Caco-2 (cell line): Measurements from ENCODE around the gene CORIN. TPM values are rescaled to one million over a fixed set of nuclear protein-coding genes. Genes with fewer than 3 reads are reported as not detected.

Experiments used
- BruUV-seq: library from RNA; stranded (reverse); fragments of 400-500 nt; replicated peaks from 2 replicates; lab custom pipeline; 2021; lab: Mats Ljungman, UMichigan
- CTCF ChIA-PET: fragments of 300-600 bp; sonication (Branson Sonifier 250); formaldehyde crosslinking; loops from one replicate; lab custom pipeline; 2022; ENCODE audit warnings: antibody characterized with exemption; lab: Charles Lee
- POLR2A ChIA-PET: fragments of 300-600 bp; sonication (Branson Sonifier 250); formaldehyde crosslinking; loops from one replicate; lab custom pipeline; 2022; ENCODE audit warnings: antibody characterized with exemption; lab: Charles Lee
- DNase-seq, 2 experiments: peaks; one replicate each; pipeline versions ENCODE4 v3.0.0 to v3.0.0-alpha.2; 2020 to 2022
- H3K27me3 ChIP-seq: replicated peaks from 2 replicates; pipeline ENCODE4 v1.6.0; 2011; ENCODE audit warnings: low read length; ENCODE audit not compliant: control insufficient read depth, insufficient read depth
- H3K36me3 ChIP-seq: 2 replicates; pipeline ENCODE4 v1.5.1; 2011; ENCODE audit warnings: low read length; ENCODE audit not compliant: control insufficient read depth, insufficient read depth
- H3K4me1 ChIP-seq: fragments of 250-450 bp; sonication (Bioruptor Pico); 2 replicates; pipeline ENCODE4 v1.5.1; 2020; ENCODE audit warnings: mild to moderate bottlenecking
- H3K4me3 ChIP-seq: 2 replicates; pipeline ENCODE4 v1.5.1; 2011; ENCODE audit warnings: low read depth, mild to moderate bottlenecking, control low read depth, low read length
- H3K9me3 ChIP-seq: fragments of 250-450 bp; sonication (Bioruptor Pico); 2 replicates; pipeline ENCODE4 v1.5.1; 2020; ENCODE audit warnings: mild to moderate bottlenecking, moderate library complexity
- H3K27ac Mint-ChIP-seq: one replicate; pipeline ENCODE4 v1.8.0; 2022; ENCODE audit warnings: mixed read lengths; ENCODE audit not compliant: unreplicated experiment
- H3K27me3 Mint-ChIP-seq: one replicate; pipeline ENCODE4 v1.8.0; 2022; ENCODE audit warnings: mixed read lengths; ENCODE audit not compliant: insufficient read depth, unreplicated experiment
- H3K36me3 Mint-ChIP-seq: one replicate; pipeline ENCODE4 v1.8.0; 2022; ENCODE audit warnings: mild to moderate bottlenecking, mixed read lengths; ENCODE audit not compliant: insufficient read depth, unreplicated experiment
- H3K4me1 Mint-ChIP-seq: one replicate; pipeline ENCODE4 v1.8.0; 2022; ENCODE audit warnings: low read depth, mixed read lengths; ENCODE audit not compliant: unreplicated experiment
- H3K4me3 Mint-ChIP-seq: one replicate; pipeline ENCODE4 v1.8.0; 2022; ENCODE audit warnings: mild to moderate bottlenecking, moderate library complexity, mixed read lengths; ENCODE audit not compliant: unreplicated experiment
- H3K9me3 Mint-ChIP-seq: one replicate; pipeline ENCODE4 v1.8.0; 2022; ENCODE audit warnings: mixed read lengths; ENCODE audit not compliant: unreplicated experiment
- CTCF ChIP-seq, 2 experiments: fragments of 200-600 bp in 1 of 2; IDR thresholded peaks; 1 replicate in 1 of 2; 2 replicates in 1 of 2; pipeline versions ENCODE4 v1.5.1 to v1.8.0; 2011 to 2022; ENCODE audit warnings: antibody characterized with exemption in 1 of 2, control low read depth in 1 of 2, inconsistent platforms in 1 of 2, low read depth in 1 of 2, low read length in 1 of 2, mild to moderate bottlenecking in 1 of 2, moderate library complexity in 1 of 2; ENCODE audit not compliant: insufficient read depth in 1 of 2, severe bottlenecking in 1 of 2, unreplicated experiment in 1 of 2
- intact Hi-C: fragments of 100-400 bp; cut with micrococcal nuclease; formaldehyde crosslinking; loops from one replicate; pipeline ENCODE4 v1.10.0; 2022; ENCODE audit not compliant: unreplicated experiment
- total RNA-seq: library from RNA; stranded (reverse); gene quantifications from 2 replicates; pipeline ENCODE4 v1.2.3, GENCODE V29; 2022

CORIN gene
- total RNA-seq, 1 experiment from 2014 or later = 0.27 TPM

- H3K4me1 ChIP-seq = no peaks in the 10 kb centered on the region
- no TSS peak for BruUV-seq
- Mint-ChIP-seq H3K9me3 (no peaks in the 10 kb centered on the region), H3K4me1 (no peaks in the 10 kb centered on the region), H3K36me3 (no peaks in the 10 kb centered on the region), H3K4me3 (no peak overlapping the region), H3K27ac (no peak overlapping the region), H3K27me3 (peaks cover 8% of the 10 kb centered on the region)
- H3K36me3 ChIP-seq = no peaks in the 10 kb centered on the region
- ChIA-PET POLR2A (no interaction called here), CTCF (interaction anchor here (0.5 to 1.0 kb wide), 4 partner anchors 150 to 247 kb away, joined by 3 to 8 read pairs (median 4); no protein-coding TSS in a partner anchor)
- no peak overlapping the region for H3K4me3 ChIP-seq
- peak; percentile 54 to 70 for DNase-seq
- peak; percentile 68 to 74 for TF ChIP-seq CTCF (IDR thresholded peaks at IDR 0.05; ENCODE audit: insufficient read depth in 1 of 2, low read depth in 1 of 2, low read length in 1 of 2, severe bottlenecking in 1 of 2, unreplicated experiment in 1 of 2)
- intact Hi-C loops = loop anchor here (1.0 to 2.0 kb wide), 3 partner anchors 18 to 247 kb away; no protein-coding TSS in a partner anchor
- H3K27me3 ChIP-seq = no peaks in the 10 kb centered on the region
- H3K9me3 ChIP-seq = no peaks in the 10 kb centered on the region
These were observed 151.5 kb downstream of the CORIN start for GRCh38 chr4:47686294-47686872.

DNA sequence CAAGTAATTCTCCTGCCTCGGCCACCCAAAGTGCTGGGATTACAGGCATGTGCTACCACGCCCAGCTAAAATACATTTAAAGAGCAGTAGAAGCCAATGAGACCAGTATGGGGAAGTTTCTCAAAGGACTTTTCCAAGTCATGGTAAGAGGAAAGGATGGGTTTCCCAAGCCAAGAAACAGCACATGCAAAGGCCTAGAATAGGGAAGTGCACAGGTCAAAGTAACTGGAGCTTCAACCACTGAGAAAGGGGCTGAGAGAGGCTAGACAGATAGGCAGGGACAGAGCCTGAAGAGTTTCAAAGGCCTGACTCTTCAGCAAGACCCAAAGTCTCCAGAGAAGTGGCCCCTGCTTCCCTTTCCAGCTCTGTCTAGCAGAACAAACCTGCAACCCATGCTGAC lies 162.1 kb downstream of the CORIN start:
- no peaks in the 10 kb centered on the region for H3K9me3 Mint-ChIP-seq
- no peaks in the 10 kb centered on the region for H3K4me1 ChIP-seq
- no peaks in the 10 kb centered on the region for H3K27me3 ChIP-seq
- no peaks in the 10 kb centered on the region for H3K36me3 ChIP-seq
- intact Hi-C loops = no loop called here
- no peak for TF ChIP-seq CTCF (IDR thresholded peaks at IDR 0.05; ENCODE audit: insufficient read depth in 1 of 2, low read depth in 1 of 2, low read length in 1 of 2, severe bottlenecking in 1 of 2, unreplicated experiment in 1 of 2)
- H3K36me3 Mint-ChIP-seq = no peaks in the 10 kb centered on the region
- peaks cover 10% of the 10 kb centered on the region for H3K27me3 Mint-ChIP-seq
- POLR2A ChIA-PET = no interaction called here
- CTCF ChIA-PET = interaction anchor here (1.5 kb wide), 1 partner anchor 161 kb away, joined by 4 read pairs; no protein-coding TSS in a partner anchor
- no peaks in the 10 kb centered on the region for H3K9me3 ChIP-seq
- no peaks in the 10 kb centered on the region for H3K4me1 Mint-ChIP-seq
- no peak for DNase-seq
- no peak overlapping the region for H3K4me3 Mint-ChIP-seq
- BruUV-seq = no TSS peak
- H3K27ac Mint-ChIP-seq = no peak overlapping the region
- H3K4me3 ChIP-seq = no peak overlapping the region

DNA sequence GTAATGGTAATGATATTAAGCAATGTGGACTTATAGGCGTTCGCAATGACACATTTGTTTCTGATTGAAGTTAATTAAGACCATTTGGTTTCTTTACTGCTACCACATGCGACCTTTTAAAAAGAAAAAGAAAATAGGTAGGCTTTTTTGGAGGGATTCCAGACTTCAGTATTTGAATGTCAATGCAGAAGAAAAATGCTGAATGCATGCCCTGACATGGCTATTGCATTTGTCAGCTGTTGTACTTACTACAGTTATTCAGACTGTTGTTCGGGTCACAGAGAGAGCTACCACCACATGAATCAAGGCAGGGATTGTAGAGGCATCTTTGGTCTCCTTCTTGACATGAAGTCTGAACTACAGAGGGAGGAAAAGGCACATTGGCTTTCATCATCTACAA lies 163.7 kb downstream of the CORIN start:
- Mint-ChIP-seq H3K4me1 (peaks cover 7% of the 10 kb centered on the region), H3K9me3 (no peaks in the 10 kb centered on the region), H3K27ac (no peak overlapping the region), H3K27me3 (peaks cover 7% of the 10 kb centered on the region), H3K36me3 (no peaks in the 10 kb centered on the region), H3K4me3 (no peak overlapping the region)
- H3K4me1 ChIP-seq = peaks cover 3% of the 10 kb centered on the region; the same call in 1 of the 2 replicates
- no peaks in the 10 kb centered on the region for H3K36me3 ChIP-seq
- no peak for TF ChIP-seq CTCF (IDR thresholded peaks at IDR 0.05; ENCODE audit: insufficient read depth in 1 of 2, low read depth in 1 of 2, low read length in 1 of 2, severe bottlenecking in 1 of 2, unreplicated experiment in 1 of 2)
- ChIA-PET POLR2A (no interaction called here), CTCF (no interaction called here)
- H3K4me3 ChIP-seq = no peak overlapping the region
- no peaks in the 10 kb centered on the region for H3K9me3 ChIP-seq
- no peak for DNase-seq
- no peaks in the 10 kb centered on the region; the same call in 1 of the 2 replicates for H3K27me3 ChIP-seq
- intact Hi-C loops = no loop called here
- BruUV-seq = no TSS peak
